ENCODE data around the gene ANGEL1.

The ANGEL1 gene

DNA sequence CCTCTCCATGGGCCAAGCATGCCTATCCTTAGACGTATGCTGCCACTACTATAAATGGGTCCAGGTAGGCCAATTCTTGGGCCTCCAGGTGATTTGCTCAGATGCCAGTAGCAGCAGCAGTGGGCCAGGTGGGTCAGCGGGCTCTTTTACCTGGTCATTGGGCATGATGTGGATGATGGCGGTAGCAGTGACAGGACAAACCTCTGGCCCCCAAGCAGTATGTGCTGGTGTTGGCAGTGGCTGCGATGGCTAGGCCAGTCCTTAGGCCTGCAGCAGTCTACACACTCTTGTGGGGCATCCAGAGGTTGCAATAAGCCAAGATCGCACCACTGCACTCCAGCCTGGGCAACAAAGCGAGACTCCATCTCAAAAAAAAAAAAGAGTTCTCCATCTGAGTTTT, 70.5 kb downstream of the ANGEL1 start:
- H3K27me3 ChIP-seq (ENCODE audit: insufficient read depth, low read length) = no peaks in the 10 kb centered on the region
- H3K36me3 ChIP-seq (ENCODE audit: insufficient read depth, low read length) = no peaks in the 10 kb centered on the region
- no peaks in the 10 kb centered on the region for H3K4me1 ChIP-seq (ENCODE audit: insufficient read depth, low read length)
- WGBS = 79% methylated on average over 6 of the region's 6 CpGs
- no peak overlapping the region for H3K4me3 ChIP-seq (ENCODE audit: low read length)
- no peak overlapping the region for H3K27ac ChIP-seq (ENCODE audit: low read depth, low read length)
- peaks cover 17% of the 10 kb centered on the region for H3K9me3 ChIP-seq (ENCODE audit: insufficient read depth, low read depth, low read length)
- H3K9ac ChIP-seq (ENCODE audit: low read depth, low read length) = no peak overlapping the region

DNA sequence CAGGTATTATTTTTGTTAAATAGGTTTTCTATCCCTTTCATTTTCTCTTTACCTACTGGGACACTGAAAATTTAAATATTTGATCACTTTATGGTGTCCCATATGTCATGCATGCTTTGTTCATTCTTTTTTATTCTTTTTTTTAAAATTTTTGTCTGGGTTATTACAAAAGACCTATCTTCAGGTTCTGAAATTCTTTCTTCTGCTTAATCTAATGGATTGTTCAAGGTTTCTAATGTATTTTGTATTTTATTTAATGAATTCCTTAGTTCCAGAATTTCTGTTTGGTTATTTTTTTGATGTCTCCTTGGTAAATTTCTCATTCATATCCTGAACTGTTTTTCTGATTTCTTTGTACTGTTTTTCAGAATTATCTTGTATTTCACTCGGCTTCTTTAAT, 71.6 kb downstream of the ANGEL1 start:
- no peaks in the 10 kb centered on the region for H3K4me1 ChIP-seq (ENCODE audit: insufficient read depth, low read length)
- H3K9me3 ChIP-seq (ENCODE audit: insufficient read depth, low read depth, low read length) = peaks cover 17% of the 10 kb centered on the region
- WGBS = no CpG with 5 or more reads among the region's 1 CpG
- H3K9ac ChIP-seq (ENCODE audit: low read depth, low read length) = no peak overlapping the region
- no peak overlapping the region for H3K4me3 ChIP-seq (ENCODE audit: low read length)
- H3K27me3 ChIP-seq (ENCODE audit: insufficient read depth, low read length) = no peaks in the 10 kb centered on the region
- no peaks in the 10 kb centered on the region for H3K36me3 ChIP-seq (ENCODE audit: insufficient read depth, low read length)
- no peak overlapping the region for H3K27ac ChIP-seq (ENCODE audit: low read depth, low read length)
